Endothelial cell of umbilical vein (primary cell): Measurements from ENCODE around the gene TMEM164. TPM values are rescaled to one million over a fixed set of nuclear protein-coding genes. Genes with fewer than 3 reads are reported as not detected.

ENCODE experiments used
- BruUV-seq: library from RNA; stranded (reverse); fragments of 400-500 nt; replicated peaks from 2 replicates; lab custom pipeline; 2021; lab: Mats Ljungman, UMichigan
- CTCF ChIA-PET: fragments of 300-600, 350-600 bp; sonication (Branson Sonifier 250); formaldehyde crosslinking; loops from one replicate; lab custom pipeline; 2021; ENCODE audit warnings: antibody characterized with exemption, inconsistent platforms; lab: Charles Lee
- POLR2A ChIA-PET: fragments of 300-600, 350-600 bp; sonication (Branson Sonifier 250); formaldehyde crosslinking; loops from one replicate; lab custom pipeline; 2021; ENCODE audit warnings: antibody characterized with exemption, inconsistent platforms; lab: Charles Lee
- DNase-seq: peaks from one replicate; pipeline ENCODE4 v3.0.0-alpha.2; 2011; ENCODE audit warnings: low read depth, low spot score
- FAIRE-seq: peaks from 2 replicates; lab custom pipeline; 2011; peaks lifted over from hg19 to GRCh38; lab: Jason Lieb, UNC
- H2AFZ ChIP-seq: 2 replicates; pipeline ENCODE4 v1.6.0; 2012; ENCODE audit warnings: low read depth, low read length, control low read depth, inconsistent platforms
- H3K27ac ChIP-seq: 2 replicates; pipeline ENCODE4 v1.5.1; 2011; ENCODE audit warnings: low read depth, mild to moderate bottlenecking, control low read depth, low read length, moderate library complexity; ENCODE audit not compliant: insufficient read depth
- H3K27me3 ChIP-seq, 2 experiments: 2 replicates each; pipeline versions ENCODE4 v1.6.0 to v1.6.1; 2011; ENCODE audit warnings: low read length in 2 of 2, mixed read lengths in 1 of 2; ENCODE audit not compliant: control insufficient read depth in 2 of 2, insufficient read depth in 2 of 2
- H3K36me3 ChIP-seq, 2 experiments: 2 replicates in 1 of 2; 3 replicates in 1 of 2; pipeline ENCODE4 v1.5.1; 2011; ENCODE audit warnings: low read length in 2 of 2, mild to moderate bottlenecking in 1 of 2, moderate library complexity in 1 of 2; ENCODE audit not compliant: control insufficient read depth in 2 of 2, insufficient read depth in 2 of 2; ENCODE audit errors: extremely low read depth in 1 of 2
- H3K4me1 ChIP-seq: 3 replicates; pipeline ENCODE4 v1.5.1; 2011; ENCODE audit warnings: mild to moderate bottlenecking, low read length; ENCODE audit not compliant: control insufficient read depth, insufficient read depth; ENCODE audit errors: extremely low read depth
- H3K4me2 ChIP-seq: 2 replicates; pipeline ENCODE4 v1.6.1; 2011; ENCODE audit warnings: low read length, control low read depth, mixed read lengths; ENCODE audit not compliant: insufficient read depth
- H3K4me3 ChIP-seq, 3 experiments: fragments of 200-600 bp in 1 of 3; sonication (generic), shearing (Covaris generic) in 1 of 3; replicated peaks in 1 of 3; 2 replicates each; pipeline ENCODE4 v1.5.1; 2011 to 2016; ENCODE audit warnings: control low read depth in 3 of 3, low read length in 3 of 3, mild to moderate bottlenecking in 2 of 3, inconsistent platforms in 1 of 3, low read depth in 1 of 3, moderate library complexity in 1 of 3; ENCODE audit not compliant: insufficient read depth in 1 of 3
- H3K79me2 ChIP-seq: 2 replicates; pipeline ENCODE4 v1.6.0; 2012; ENCODE audit warnings: low read length, inconsistent platforms; ENCODE audit not compliant: control insufficient read depth, insufficient read depth
- H3K9ac ChIP-seq: replicated peaks from 2 replicates; pipeline ENCODE3; 2011; ENCODE audit warnings: low read length, control low read depth; ENCODE audit not compliant: insufficient read depth; ENCODE audit errors: extremely low read depth
- H3K9me1 ChIP-seq: replicated peaks from 3 replicates; pipeline ENCODE4 v1.6.0; 2011; ENCODE audit warnings: mild to moderate bottlenecking, low read length; ENCODE audit not compliant: control insufficient read depth, insufficient read depth; ENCODE audit errors: extremely low read depth
- H3K9me3 ChIP-seq: replicated peaks from 2 replicates; pipeline ENCODE4 v1.5.1; 2012; ENCODE audit warnings: low read length, inconsistent platforms; ENCODE audit not compliant: control insufficient read depth, insufficient read depth
- H4K20me1 ChIP-seq: replicated peaks from 2 replicates; pipeline ENCODE3; 2011; ENCODE audit warnings: mild to moderate bottlenecking, low read length; ENCODE audit not compliant: control insufficient read depth, insufficient read depth; ENCODE audit errors: extremely low read depth
- EZH2 ChIP-seq: IDR thresholded peaks from 2 replicates; pipeline ENCODE4 v1.6.1; 2012; ENCODE audit warnings: borderline replicate concordance, low read depth, mild to moderate bottlenecking, moderate library complexity, low read length, inconsistent platforms; ENCODE audit not compliant: severe bottlenecking
- GATA2 ChIP-seq: IDR thresholded peaks from 2 replicates; pipeline ENCODE4 v1.7.0; 2011; ENCODE audit warnings: low read depth, mild to moderate bottlenecking, moderate library complexity, mixed read lengths, low read length; ENCODE audit not compliant: insufficient read length, insufficient read depth
- JUN ChIP-seq: IDR thresholded peaks from 2 replicates; pipeline ENCODE4 v1.6.1; 2011; ENCODE audit warnings: borderline replicate concordance, low read depth; ENCODE audit not compliant: insufficient read length, insufficient read depth
- MYC ChIP-seq: IDR thresholded peaks from one replicate; pipeline ENCODE4 v1.6.1; 2011; ENCODE audit warnings: mild to moderate bottlenecking, low read depth, low read length
- POLR2A ChIP-seq: IDR thresholded peaks from 2 replicates; pipeline ENCODE4 v1.6.1; 2012; ENCODE audit warnings: low read depth, mild to moderate bottlenecking, control low read depth, low read length
- POLR2AphosphoS5 ChIP-seq: IDR thresholded peaks from 2 replicates; pipeline ENCODE4 v1.6.1; 2012; ENCODE audit warnings: low read depth, mild to moderate bottlenecking, control low read depth, low read length, moderate library complexity; ENCODE audit not compliant: insufficient read depth
- dilution Hi-C: fragments of 300-500 bp; cut with MboI; formaldehyde crosslinking; loops from one replicate; pipeline ENCODE4 v1.15.0; 2019; ENCODE audit warnings: low sequenced_read_pairs; ENCODE audit not compliant: extremely low pct_ligation_motif_present
- intact Hi-C: fragments of 100-400 bp; cut with micrococcal nuclease; formaldehyde crosslinking; loops from one replicate; pipeline ENCODE4 v1.10.0; 2022
- polyA plus RNA-seq, 4 experiments: library from polyadenylated mRNA; depleted of rRNA in 3 of 4; stranded (reverse) in 3 of 4; unstranded in 1 of 4; fragments of >200 nt; gene quantifications; 2 replicates each; pipeline versions ENCODE4 v1.2.1 to v1.2.3, GENCODE V29; 2011 to 2012; ENCODE audit warnings: missing spikeins in 1 of 4
- total RNA-seq: library from RNA; stranded (reverse); gene quantifications from 2 replicates; pipeline ENCODE4 v1.2.3, GENCODE V29; 2021
- TF ChIP-seq, protein P1 (sequence below): IDR thresholded peaks from 2 replicates; pipeline ENCODE4 v1.6.1; 2011; ENCODE audit not compliant: insufficient read depth, insufficient read length
- TF ChIP-seq, protein P2 (sequence below), 2 donors: IDR thresholded peaks; 1 replicate in 1 of 2; 2 replicates in 1 of 2; pipeline ENCODE4 v1.5.1; 2011; ENCODE audit warnings: low read length in 2 of 2, mild to moderate bottlenecking in 2 of 2, moderate library complexity in 2 of 2, control low read depth in 1 of 2, inconsistent platforms in 1 of 2, low read depth in 1 of 2; ENCODE audit not compliant: insufficient read depth in 1 of 2; ENCODE audit errors: extremely low read depth in 1 of 2

The TMEM164 gene
- total and polyA plus RNA-seq, 2 donors (not counting 3 experiments of a cell fraction or from before 2014, with no cell fraction given): 12.8 to 22.2 TPM

DNA sequence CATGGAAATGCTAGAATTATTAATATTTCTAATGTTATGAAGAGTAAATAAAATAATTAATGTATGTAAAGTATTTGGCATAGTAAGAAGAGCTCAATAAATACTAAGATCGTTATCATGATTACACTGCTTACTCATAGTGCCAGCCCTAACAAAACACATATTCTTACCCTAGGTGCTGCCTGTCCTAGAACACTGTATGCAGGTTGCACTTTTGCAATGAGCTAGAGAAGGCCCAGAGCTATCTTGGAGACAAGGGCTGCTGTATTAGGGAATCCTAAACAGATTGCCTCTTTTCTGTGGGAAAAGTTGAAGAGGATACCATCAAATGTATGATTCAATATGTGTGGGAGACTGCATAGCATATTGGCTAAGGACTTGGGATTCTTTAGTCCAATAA lies 48.0 kb upstream of the TMEM164 start:
- POLR2A ChIA-PET: interaction anchor here (0.9 kb wide), 1 partner anchor 48 kb away, joined by 3 read pairs; the partner anchor contains the start of gene TMEM164
- TF ChIP-seq JUN (no peak), POLR2AphosphoS5 (no peak), MYC (no peak), EZH2 (no peak), POLR2A (no peak), GATA2 (peak; percentile 52)
- TF ChIP-seq, protein P1, sequence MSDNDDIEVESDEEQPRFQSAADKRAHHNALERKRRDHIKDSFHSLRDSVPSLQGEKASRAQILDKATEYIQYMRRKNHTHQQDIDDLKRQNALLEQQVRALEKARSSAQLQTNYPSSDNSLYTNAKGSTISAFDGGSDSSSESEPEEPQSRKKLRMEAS: no peak
- TF ChIP-seq, protein P2, sequence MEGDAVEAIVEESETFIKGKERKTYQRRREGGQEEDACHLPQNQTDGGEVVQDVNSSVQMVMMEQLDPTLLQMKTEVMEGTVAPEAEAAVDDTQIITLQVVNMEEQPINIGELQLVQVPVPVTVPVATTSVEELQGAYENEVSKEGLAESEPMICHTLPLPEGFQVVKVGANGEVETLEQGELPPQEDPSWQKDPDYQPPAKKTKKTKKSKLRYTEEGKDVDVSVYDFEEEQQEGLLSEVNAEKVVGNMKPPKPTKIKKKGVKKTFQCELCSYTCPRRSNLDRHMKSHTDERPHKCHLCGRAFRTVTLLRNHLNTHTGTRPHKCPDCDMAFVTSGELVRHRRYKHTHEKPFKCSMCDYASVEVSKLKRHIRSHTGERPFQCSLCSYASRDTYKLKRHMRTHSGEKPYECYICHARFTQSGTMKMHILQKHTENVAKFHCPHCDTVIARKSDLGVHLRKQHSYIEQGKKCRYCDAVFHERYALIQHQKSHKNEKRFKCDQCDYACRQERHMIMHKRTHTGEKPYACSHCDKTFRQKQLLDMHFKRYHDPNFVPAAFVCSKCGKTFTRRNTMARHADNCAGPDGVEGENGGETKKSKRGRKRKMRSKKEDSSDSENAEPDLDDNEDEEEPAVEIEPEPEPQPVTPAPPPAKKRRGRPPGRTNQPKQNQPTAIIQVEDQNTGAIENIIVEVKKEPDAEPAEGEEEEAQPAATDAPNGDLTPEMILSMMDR (IDR thresholded peaks at IDR 0.05; ENCODE audit: extremely low read depth in 1 of 2, insufficient read depth in 1 of 2, low read depth in 1 of 2, low read length in 2 of 2): no peak
- dilution Hi-C loops: no loop called here

More for the DNA sequence above, 48.0 kb upstream of the TMEM164 start:
- CTCF ChIA-PET: interaction anchor here (0.8 to 3.0 kb wide), 8 partner anchors 20 to 192 kb away, joined by 3 to 9 read pairs (median 4); no protein-coding TSS in a partner anchor
- H4K20me1 ChIP-seq: no peaks in the 10 kb centered on the region
- intact Hi-C loops: loop anchor here (1.0 to 5.0 kb wide), 3 partner anchors 48 to 418 kb away; partner anchors contain the start of genes NXT2 and TMEM164
- peak overlapping the region; percentile 30 for H2AFZ ChIP-seq
- FAIRE-seq: no peak
- no peaks in the 10 kb centered on the region for H3K27me3 ChIP-seq
- H3K36me3 ChIP-seq: no peaks in the 10 kb centered on the region
- no peaks in the 10 kb centered on the region for H3K9me1 ChIP-seq
- no peak overlapping the region for H3K4me3 ChIP-seq
- H3K9me3 ChIP-seq: no peaks in the 10 kb centered on the region
- peaks cover 23% of the 10 kb centered on the region for H3K4me1 ChIP-seq
- DNase-seq: peak; percentile 21
- BruUV-seq: no TSS peak
- peak overlapping the region; percentile 18 for H3K4me2 ChIP-seq
- no peaks in the 10 kb centered on the region for H3K79me2 ChIP-seq
- H3K9ac ChIP-seq: peak overlapping the region; percentile 61
- H3K27ac ChIP-seq: peak overlapping the region; percentile 67
